NAMALWA (cell line): Measurements from ENCODE around the gene FBXL3.

Experiments
- DNase-seq: peaks from one replicate; pipeline ENCODE4 v3.0.0-alpha.2; 2015; ENCODE audit warnings: low spot score

FBXL3 gene

GRCh38 chr13:77026861-77027621 lies at the start of gene FBXL3:
FBXL3 (minus strand) TSS chr13:77027159; CDS start chr13:77021860, 5,299 bp downstream.
- peak; percentile 94 for DNase-seq

GRCh38 chr13:77067519-77067918 lies 40.6 kb upstream of the FBXL3 start:
- no peak for DNase-seq

- peak; percentile 34 for DNase-seq
Measured at GRCh38 chr13:77065461-77066147, 38.6 kb upstream of the FBXL3 start.

- no peak for DNase-seq
Measured at GRCh38 chr13:77062097-77062496, 35.1 kb upstream of the FBXL3 start.

GRCh38 chr13:77061362-77061761 lies 34.4 kb upstream of the FBXL3 start:
- no peak for DNase-seq

- no peak for DNase-seq
Measured at GRCh38 chr13:77056886-77057285, 29.9 kb upstream of the FBXL3 start.

GRCh38 chr13:77056382-77056781 lies 29.4 kb upstream of the FBXL3 start:
- DNase-seq, result no peak

- DNase-seq, result no peak
Measured at GRCh38 chr13:77055158-77055557, 28.2 kb upstream of the FBXL3 start.

GRCh38 chr13:77053192-77053591 lies 26.2 kb upstream of the FBXL3 start:
- DNase-seq, result no peak

- DNase-seq, result no peak
Measured at GRCh38 chr13:77048681-77049080, 21.7 kb upstream of the FBXL3 start.

GRCh38 chr13:77047649-77048343 lies 20.8 kb upstream of the FBXL3 start:
- DNase-seq, result no peak

GRCh38 chr13:77042566-77043177 lies 15.7 kb upstream of the FBXL3 start:
- no peak for DNase-seq

- DNase-seq, result no peak
Measured at GRCh38 chr13:77040835-77041234, 13.9 kb upstream of the FBXL3 start.

- DNase-seq, result no peak
Measured at GRCh38 chr13:77040076-77040475, 13.1 kb upstream of the FBXL3 start.

GRCh38 chr13:77038907-77039480 lies 12.0 kb upstream of the FBXL3 start:
- DNase-seq, result no peak

GRCh38 chr13:77036279-77036678 lies 9.3 kb upstream of the FBXL3 start:
- no peak for DNase-seq

GRCh38 chr13:77034881-77035280 lies 7.9 kb upstream of the FBXL3 start:
- no peak for DNase-seq

- DNase-seq, result no peak
Measured at GRCh38 chr13:77033717-77034302, 6.9 kb upstream of the FBXL3 start.

- DNase-seq, result no peak
Measured at GRCh38 chr13:77031656-77032243, 4.8 kb upstream of the FBXL3 start.

- no peak for DNase-seq
Measured at GRCh38 chr13:77029436-77029835, 2.5 kb upstream of the FBXL3 start.

GRCh38 chr13:77028202-77028601 lies 1.2 kb upstream of the FBXL3 start:
- no peak for DNase-seq
